GM21515 (cell line): ENCODE measurements around the gene AUP1.

Experiments
- ATAC-seq: cut with Tn5 transposase; IDR thresholded peaks from one replicate; pipeline ENCODE4 v1.9.1; 2021; ENCODE audit not compliant: unreplicated experiment

The AUP1 gene

DNA sequence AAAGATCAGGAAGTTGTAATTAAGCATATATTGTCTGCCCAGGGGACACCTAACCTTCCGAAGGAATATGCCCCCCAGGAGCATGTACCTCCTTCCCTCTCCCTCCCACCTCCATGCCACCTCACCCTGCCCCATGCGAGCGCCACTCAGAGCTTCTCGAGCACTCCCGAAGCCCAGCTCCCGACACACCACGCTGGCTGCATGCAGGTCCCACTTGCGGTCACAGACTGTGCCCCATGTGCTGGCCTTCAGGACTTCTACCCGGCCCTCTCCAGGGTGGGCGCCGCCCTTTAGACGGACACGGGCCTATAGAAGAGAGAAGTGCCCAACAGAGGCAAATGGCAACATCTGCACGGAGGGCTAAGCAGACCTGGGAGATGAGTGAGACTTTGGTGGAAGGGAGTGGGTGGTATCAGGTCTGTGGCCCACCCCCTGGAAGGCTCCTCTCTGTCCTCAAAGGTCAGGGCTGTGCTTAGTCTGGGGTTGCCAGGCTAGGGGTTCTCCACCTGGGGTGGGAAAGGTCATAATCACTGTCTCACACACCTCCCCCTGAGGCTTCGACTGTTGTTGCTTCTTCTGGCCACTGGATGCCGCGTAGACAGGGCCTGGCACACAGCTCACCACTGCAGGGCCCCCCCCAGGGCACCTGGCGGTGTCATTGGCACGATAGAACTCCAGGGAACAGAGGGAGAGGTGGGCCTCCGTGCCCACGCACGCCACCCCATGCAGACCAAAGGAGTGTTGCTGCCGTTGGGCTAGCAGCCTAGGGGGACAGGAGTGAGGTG lies 6.9 kb upstream of the AUP1 start:
- no peak for ATAC-seq

DNA sequence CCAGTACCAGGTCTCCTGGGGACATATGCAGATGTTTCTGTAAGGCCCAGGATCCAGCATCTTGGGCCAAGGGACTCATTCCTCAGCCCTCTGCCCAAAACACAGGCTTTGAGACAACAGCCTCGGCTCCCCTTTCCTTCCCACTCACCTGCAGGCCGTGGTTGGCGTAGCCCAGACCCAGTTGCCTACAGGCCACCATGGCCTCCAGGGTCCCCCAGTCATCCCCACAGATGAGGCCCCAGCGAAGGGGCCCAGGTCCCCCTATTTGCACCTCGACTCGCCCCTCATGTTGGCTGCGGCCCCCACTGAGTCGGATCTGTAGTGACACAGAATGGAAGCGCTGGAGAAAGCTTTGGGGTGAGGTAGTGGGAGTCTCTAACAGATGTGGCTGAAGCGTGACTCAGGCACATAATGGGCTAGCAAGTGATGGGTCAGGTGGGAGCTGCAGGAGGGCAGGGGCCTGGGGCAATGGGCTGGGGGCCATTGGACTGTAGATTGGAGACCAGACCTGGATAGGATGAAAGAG lies 6.0 kb upstream of the AUP1 start:
- ATAC-seq = no peak

DNA sequence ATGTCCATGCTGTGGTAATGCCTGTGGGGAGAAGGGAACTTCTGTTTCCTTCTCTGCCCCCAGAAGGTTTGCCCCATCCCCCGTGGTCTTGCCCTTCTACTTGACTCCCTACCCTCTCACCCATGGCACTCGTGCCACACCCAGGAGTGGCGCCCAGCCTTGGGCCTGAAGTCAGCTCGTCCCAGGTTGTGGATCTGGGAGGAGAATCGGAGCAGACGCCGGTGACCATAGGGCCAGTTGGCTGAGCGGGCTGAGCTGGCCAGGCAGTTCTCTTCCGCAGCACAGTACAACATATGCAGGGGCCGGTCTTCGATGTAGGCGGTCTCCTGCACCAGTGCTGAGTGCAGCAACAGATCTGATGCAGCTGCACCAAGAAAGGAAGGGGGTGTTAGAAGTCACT lies 4.9 kb upstream of the AUP1 start:
- ATAC-seq = no peak

DNA sequence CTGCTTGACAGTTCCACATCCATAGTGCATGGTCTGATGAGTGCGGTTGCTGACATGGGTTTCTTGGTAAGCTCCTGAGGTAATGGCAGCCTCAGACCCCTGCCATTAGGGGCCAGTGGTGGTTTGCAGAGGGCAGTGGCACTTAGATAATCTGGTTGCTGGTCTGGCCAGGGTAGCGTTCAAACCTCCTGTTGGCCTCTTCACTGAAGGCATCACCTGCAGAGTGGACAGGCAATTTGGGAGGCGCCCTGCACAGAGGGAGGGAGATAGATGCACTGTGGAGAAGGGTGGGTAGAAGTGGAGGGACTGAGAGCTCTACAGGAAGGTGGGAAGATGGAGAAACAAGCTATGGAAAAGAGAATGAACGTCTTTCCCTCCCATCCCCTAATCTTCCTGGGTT lies 4.0 kb upstream of the AUP1 start:
- ATAC-seq = no peak

DNA sequence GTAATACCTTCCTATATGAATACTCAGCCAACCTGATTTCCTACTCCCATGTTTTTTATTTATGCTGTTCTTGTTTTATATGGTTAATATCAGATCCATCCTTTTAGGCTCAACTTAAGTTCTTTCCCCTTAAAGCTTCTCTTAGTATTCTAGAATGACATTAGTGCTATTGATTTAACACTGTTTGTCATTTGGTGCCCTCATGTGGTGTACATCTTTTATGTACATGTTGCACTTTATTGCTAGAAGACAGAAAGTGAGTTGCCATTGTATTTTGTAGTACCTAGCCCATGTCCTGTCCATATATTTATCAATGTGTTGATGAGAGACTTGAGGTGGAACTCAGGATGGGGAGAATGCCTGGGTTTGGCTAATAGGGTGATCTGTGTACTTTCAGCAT lies 2.7 kb upstream of the AUP1 start:
- no peak for ATAC-seq

DNA sequence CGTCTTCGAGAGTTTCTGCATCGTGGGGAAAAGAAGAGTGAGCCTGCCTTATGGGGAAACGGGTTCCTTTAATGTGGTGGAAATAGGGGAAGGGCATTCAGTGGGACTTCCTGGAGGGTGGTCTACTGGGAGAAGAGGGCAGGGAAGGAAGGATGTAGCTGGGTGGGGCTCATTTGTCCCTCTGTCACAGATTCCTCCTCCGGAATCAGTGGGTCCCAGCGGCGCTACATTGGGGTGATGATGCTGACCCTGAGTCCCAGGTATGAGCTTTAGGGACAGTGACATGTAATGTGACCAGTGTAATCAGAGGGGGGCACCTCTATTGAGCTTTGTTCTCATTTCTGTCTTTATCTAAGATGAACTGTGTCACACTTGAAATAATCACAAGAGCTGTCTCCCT lies 2.2 kb upstream of the AUP1 start:
- ATAC-seq = no peak

DNA sequence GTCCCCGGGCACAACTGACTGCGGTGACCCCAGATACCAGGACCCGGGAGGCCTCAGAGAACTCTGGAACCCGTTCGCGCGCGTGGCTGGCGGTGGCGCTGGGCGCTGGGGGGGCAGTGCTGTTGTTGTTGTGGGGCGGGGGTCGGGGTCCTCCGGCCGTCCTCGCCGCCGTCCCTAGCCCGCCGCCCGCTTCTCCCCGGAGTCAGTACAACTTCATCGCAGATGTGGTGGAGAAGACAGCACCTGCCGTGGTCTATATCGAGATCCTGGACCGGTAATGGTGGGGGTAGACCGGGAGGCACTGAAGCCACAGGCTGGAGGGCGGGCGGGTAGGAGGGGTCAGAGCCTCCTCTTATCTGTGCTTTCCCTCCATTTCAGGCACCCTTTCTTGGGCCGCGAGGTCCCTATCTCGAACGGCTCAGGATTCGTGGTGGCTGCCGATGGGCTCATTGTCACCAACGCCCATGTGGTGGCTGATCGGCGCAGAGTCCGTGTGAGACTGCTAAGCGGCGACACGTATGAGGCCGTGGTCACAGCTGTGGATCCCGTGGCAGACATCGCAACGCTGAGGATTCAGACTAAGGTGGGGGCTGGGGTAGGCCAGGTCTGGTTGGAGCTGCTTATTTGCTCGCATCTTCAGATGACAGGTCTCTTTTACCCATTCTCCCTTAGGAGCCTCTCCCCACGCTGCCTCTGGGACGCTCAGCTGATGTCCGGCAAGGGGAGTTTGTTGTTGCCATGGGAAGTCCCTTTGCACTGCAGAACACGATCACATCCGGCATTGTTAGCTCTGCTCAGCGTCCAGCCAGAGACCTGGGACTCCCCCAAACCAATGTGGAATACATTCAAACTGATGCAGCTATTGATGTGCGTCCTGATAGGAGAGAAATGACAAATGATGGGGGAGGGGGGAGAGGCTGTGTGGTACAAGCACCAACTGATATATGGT lies 1.0 kb upstream of the AUP1 start:
- ATAC-seq = peak; percentile 28

DNA sequence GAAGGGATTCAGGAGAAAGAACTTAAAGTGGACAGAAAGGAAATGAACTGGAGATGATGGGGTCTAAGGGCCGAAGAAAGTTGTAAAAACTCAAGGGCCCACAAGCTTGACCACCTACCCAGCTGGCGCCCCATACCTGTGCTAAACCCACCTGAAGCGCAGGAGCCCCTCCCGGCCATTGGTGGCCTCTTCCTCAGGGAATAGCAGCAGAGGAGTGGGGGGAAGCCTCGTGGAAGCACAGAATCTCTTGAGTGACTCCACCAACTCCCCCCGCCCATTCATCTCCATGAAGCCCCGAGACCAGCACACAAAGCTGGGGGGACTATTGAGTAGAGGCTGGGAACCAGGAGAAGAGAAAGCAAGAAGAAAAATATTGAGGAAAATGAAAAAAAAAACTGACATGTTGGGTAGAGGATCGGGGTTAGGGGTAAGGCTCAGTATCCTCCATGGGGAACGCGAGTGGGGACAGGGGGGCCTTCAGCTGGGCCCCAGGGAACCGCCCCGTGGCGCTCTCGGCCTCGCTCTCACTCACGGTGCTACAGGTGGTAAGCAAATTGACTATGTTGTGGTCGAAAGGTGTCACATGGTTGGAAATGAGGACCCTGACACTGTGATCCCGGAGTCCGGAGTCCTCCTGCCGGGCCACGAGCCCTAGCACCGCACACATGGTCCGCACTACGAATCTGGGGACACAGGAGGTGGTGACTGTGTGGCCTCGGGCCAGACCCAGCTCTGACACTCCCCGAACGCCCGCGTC lies 728 bp downstream of the AUP1 start:
- ATAC-seq = peak; percentile 9

DNA sequence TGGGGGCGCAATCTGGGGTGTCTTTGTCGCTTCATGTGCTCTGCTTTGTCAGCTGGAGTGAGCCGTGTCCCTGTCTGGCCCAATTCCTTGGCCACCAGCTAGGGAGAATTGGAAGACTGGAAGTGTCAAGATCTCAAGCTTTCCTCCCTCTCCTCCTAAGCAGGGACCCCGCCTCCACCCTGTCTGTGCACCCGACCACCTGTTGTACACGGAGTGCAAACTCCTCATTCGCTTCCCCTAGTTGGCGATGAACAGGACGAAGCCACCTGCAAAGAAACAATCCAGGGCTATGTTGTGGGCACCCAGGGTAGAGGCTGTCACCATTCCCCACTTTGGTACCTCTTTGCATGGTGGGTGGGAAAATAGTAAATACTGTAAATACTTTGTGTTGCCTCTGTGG lies 1.8 kb downstream of the AUP1 start:
- ATAC-seq = no peak

DNA sequence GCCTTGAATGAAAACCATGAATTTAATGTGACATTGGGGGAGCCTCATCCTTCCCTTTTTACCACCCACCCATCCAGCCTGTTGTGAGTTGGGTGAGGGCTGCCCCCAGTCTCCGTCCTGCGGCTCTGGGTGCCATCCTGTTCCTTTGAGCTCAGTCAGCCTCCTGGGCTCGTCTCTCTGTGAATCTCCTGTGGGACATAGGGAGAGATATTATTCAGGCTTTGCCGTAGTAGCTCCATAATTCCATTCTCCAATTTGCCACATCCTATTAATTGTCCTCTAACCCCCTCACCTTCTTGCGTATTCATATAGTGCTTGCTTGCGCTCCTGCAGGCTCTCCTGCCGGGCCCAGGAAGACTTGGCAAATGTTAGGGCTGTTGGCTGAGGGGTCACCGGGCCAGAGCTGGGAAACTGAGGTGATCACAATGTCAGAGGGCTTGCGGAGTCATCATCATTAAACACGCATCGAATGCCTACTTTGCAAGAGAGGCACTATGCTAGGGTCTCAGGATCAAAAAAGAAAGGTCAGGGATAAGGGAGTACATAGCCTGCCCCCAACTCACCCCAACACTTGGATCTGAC lies 2.8 kb downstream of the AUP1 start:
- ATAC-seq = no peak

DNA sequence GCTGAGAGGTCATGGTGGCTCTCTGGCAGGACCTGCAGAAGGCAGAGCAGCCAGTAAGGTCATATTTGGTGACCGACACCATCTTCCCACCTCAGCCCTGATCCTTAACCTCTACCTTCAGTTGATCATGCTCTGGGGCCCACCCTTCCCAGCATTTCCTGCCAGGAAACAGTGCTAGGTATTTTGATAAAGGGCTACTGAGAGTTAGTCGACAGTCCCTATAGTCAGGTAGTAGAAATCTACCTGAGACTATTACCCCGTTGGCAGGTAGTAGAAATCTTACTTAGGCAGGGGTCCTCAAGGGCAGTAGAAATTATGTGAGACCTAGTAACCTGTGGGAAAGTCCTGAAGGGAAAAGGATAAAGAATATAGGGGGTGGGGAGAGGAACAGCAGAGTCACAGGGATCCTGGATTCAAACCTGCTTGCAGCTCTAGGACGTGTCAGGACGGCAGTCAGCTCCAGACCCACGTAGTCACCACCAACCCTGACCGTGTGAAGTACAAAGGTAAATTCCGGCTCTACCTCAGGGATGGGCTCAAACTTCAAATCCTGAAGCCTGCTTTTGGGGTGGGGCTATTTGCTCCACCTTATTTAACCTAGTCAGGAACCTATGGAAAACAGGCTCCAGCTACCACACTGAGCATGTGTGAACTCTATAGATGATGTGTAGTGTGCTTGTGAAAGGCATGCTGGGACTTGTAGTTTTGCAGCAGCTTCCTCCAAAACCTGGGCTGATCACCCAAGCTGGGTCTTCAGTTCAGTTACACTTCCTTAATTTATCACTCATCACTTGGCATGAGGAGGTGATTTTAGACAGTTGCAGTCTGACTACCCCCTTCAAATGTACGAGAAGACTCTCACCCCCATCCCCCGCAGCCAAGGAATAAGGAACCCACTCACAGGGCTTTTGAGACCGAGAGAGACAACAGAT lies 3.5 kb downstream of the AUP1 start, which contains the start of gene DQX1:
Gene DQX1, minus strand, starts transcription at position 515 of the 932 bp plus-strand sequence. Its CDS starts 502 bp downstream, at position 13.
- no peak for ATAC-seq

DNA sequence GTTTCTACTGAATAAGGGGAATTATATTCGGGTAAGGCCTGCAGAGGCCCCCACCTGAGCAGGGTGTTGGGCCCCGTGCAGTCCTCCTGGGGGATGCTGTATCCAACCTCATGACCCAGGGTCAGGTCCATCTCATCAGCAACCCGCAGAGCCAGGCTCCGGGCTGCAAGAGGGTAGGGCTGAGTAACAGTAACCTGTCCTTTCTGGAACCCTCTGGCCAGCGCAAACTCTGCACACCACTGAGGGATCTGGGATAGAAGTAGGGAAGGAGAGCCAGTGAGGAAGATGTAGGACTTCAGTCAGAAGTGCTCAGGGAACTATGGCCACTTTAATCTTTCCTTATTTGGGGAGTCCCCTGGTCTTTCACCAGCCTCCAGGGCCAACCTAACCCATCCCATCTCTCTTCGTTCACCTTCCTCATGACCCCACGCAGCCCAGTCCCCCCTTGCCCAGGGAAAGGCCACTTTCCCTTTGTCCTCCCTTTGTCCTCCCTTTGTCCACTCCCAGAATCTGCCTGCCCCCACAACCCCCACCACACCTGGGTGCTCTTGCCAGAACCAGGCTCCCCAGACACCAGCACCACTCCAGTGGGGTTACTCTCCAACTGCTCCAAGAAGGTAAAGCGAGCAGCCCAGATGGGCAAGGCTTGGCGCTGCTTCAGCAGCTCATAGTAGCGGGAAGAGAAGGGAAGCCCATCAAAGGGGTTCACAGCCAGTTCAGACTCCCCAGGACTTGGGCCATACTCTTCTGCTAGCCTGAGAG lies 4.4 kb downstream of the AUP1 start:
- ATAC-seq = no peak

DNA sequence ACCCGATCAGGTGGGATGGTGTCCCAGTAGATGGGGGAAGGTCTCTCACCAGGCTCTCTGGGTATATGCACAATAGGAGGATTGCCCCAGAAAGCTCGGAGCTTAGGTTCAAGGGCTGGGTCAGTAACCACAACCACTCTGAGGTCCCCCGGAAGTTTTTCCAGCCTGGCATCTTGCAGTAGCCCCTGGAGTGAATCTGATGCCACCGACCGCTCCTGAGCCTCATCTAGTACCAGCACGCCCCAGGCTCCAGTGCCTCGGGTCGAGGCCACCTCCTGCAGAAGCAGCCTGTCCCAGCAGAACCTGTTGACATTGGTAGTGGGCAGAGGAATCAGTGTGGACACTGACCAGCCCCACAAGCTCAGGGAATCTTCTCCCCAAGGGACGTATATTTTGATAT lies 5.5 kb downstream of the AUP1 start:
- no peak for ATAC-seq

DNA sequence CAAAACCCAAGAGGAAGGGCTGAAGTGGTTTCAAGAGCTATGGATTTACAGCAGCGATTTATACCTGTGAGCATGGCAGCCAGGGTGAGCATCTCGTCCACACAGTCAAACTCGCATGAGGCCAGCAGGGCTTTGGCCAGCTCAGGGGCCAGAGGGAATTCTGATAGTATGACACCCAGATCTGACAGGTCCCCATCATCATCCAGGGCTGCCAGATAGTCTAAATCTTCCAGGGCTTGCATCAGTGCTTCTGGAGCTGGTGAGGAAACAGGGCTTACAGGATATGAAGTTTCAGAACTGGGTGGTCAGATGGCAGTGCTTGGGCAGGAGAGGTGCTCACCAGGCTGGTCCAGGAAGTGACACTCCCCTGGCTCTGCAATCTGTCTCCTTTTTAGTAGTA lies 7.0 kb downstream of the AUP1 start:
- ATAC-seq = no peak

DNA sequence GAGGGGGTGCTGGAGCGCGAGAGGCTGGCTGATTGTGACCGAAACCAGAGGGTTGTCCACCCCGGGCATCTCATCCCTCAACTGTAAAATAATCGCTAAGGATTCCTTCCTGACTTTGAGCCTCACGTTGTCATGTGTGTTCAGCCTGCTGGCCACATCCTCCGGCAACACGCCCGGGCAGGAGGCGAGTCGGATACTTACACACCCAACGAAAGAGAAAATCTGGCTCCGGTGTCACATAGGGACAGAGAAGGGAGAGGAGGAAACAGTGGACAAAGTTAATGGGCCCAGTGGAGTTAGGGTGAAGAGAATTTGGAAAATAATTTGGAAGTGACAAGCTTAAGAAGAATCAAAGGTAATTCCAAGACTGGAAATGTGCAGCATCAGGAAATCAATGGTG lies 12.9 kb downstream of the AUP1 start:
- ATAC-seq = no peak

DNA sequence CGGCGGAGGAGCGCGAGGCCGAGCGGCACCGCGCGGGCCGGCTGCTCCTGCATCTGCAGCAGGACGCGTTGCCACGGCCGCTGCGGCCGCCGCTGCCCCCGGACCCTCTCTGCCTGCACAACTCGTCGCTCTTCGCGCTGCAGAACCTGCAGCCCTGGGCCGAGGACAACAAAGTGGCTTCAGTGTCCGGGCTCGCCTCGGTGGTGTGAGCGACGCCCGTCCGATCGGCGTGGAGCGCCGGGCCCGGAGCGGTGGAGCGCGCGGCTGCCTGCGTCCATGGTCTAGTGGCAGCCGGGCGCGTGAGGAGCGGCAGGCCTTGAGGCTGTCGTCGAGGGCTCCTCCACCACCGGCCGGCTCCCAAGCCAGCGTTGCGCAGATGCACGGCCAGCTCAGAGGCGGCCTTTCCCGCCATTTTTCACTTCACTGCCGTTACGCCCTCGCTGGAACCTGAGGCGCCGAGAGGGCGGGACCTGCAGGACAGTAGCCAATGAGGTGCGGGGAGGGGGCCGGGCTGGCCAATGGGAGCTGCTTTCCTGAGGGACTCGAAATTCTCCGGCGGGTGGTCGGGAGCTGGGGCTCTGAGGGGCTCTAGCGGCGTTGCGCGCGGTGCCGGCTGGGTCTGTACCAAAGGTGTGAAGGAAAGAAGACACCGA lies 13.4 kb downstream of the AUP1 start:
- no peak for ATAC-seq

DNA sequence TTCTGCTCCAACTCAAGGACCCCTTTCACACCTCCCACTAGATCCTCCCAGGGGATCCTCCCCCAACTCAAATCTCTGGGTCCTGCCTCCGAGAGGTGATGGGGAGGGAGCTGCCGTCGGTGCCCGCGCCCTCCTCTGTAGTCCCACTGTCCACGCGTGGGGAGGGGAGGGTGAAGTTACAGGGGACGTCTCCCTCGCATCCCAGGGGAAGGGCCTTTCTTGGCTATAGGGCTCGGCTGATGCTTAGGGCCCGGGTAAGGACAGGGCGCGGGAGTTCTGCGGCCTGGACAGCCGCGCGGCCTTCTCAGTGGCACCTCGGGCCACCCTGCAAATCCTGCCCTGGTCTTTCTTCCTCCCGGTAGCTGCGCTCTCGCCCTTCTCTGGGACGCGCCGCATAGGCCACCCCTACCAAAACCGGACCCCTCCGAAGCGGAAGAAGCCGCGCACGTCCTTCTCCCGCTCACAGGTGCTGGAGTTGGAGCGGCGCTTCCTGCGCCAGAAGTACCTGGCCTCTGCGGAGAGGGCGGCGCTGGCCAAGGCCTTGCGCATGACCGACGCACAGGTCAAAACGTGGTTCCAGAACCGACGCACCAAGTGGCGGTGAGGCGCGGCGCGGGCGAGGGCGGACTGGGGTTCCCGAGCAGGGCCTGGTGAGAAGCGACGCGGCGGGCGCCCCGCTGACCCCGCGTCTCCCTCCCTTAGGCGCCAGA lies 14.1 kb downstream of the AUP1 start:
- no peak for ATAC-seq
